ENCODE results near the gene CDK1. TPM values are rescaled to one million over a fixed set of nuclear protein-coding genes. Genes with fewer than 3 reads are reported as not detected.
A peak's percentile ranks its signal among the peaks of the same experiment; 100 is the strongest.

The CDK1 gene
- total and polyA plus RNA-seq, 4 donors, result 1.2 to 3.3 (median 2.6) TPM

DNA sequence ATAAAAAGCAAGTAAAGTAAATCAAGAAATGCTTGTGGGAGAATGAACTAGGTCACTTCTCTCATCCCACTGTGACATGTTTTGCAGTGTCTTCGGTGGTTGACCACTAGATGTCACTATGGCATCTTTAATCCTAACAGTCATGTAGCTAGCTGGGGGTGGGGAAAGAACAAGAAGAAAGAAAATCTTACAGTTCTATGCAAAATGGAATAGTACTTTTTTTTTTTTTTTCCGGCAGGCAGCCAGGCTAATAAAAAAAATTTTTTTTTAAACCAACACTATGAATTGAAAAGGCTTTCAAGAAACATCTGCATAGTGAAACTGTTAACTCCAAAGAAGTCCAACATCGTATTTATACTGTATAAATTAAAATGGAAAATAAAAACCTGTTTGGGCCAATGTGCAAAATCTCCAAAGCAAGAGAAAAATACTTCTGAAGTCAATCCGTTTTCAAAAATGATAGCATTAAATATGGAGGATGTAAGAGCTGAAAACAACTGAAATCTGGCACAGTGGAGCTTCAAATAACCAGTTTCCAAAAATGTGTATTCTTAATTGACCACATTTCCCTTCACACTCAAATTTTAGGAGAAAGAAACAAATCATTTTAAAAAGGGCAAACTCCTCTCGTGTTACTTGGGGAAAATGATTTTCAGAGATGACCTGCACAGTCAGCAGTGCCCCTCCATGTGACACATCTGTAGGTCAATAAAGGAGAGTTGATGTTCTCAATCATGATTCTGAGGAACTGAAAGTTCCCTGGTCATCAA lies 38.5 kb downstream of the CDK1 start:
- 7 to 11% methylated on average over 5 of the region's 5 CpGs for WGBS, 2 donors
- intact Hi-C loops (cut with DNase I), result loop anchor here (2.0 to 10.0 kb wide), 4 partner anchors 148 to 918 kb away; no protein-coding TSS in a partner anchor
- no peaks in the 10 kb centered on the region for H3K36me3 ChIP-seq (ENCODE audit: control insufficient read depth in 1 of 2, insufficient read depth in 2 of 2, low read length in 1 of 2)
- H3K27ac ChIP-seq (ENCODE audit: low read depth in 1 of 2, low read length in 2 of 2), result no peak overlapping the region
- peak; percentile 92 for ATAC-seq (ENCODE audit: low FRiP score)
- H3K4me1 ChIP-seq (ENCODE audit: control insufficient read depth in 1 of 2, insufficient read depth in 2 of 2, low read length in 2 of 2), result peaks cover 0 to 4% of the 10 kb centered on the region in 2 donors
- no peak overlapping the region for H3K4me3 ChIP-seq (ENCODE audit: low read length in 2 of 2)
- H3K27me3 ChIP-seq (ENCODE audit: control insufficient read depth in 1 of 2, insufficient read depth in 2 of 2, low read length in 1 of 2), result no peaks in the 10 kb centered on the region
- DNase-seq, result no peak
- H3K9me3 ChIP-seq (ENCODE audit: control insufficient read depth, low read length), result no peaks in the 10 kb centered on the region

DNA sequence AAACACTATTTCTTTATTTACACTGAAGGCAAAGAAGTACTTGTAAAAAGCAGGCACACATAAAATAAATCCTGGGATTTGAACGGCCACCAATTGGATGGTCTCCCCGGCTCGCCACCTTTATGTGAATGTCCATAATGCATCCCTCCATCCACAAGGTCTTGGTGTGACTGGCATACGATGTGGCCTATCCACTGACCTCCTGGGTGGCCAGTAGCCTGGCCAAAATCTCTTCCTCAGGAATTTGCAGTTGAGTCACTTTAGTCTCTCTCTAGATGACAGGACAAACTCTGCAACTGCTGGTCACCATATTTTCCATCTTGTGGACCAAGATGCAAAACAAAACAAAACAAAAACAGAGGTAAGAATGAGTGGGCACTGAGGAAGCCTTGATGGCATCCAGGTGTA lies 39.1 kb downstream of the CDK1 start:
- H3K36me3 ChIP-seq (ENCODE audit: control insufficient read depth in 1 of 2, insufficient read depth in 2 of 2, low read length in 1 of 2), result no peaks in the 10 kb centered on the region
- H3K4me1 ChIP-seq (ENCODE audit: control insufficient read depth in 1 of 2, insufficient read depth in 2 of 2, low read length in 2 of 2), result peaks cover 0 to 4% of the 10 kb centered on the region in 2 donors
- WGBS, 2 donors, result 57 to 63% methylated on average over 4 of the region's 4 CpGs
- H3K27ac ChIP-seq (ENCODE audit: low read depth in 1 of 2, low read length in 2 of 2), result no peak overlapping the region
- DNase-seq (peak in 1 of 2 donors; percentile 54), ATAC-seq (ENCODE audit: low FRiP score) (peak; percentile 56)
- intact Hi-C loops (cut with DNase I), result loop anchor here (2.0 to 10.0 kb wide), 4 partner anchors 147 to 917 kb away; no protein-coding TSS in a partner anchor
- H3K4me3 ChIP-seq (ENCODE audit: low read length in 2 of 2), result no peak overlapping the region
- no peaks in the 10 kb centered on the region for H3K27me3 ChIP-seq (ENCODE audit: control insufficient read depth in 1 of 2, insufficient read depth in 2 of 2, low read length in 1 of 2)
- no peaks in the 10 kb centered on the region for H3K9me3 ChIP-seq (ENCODE audit: control insufficient read depth, low read length)

DNA sequence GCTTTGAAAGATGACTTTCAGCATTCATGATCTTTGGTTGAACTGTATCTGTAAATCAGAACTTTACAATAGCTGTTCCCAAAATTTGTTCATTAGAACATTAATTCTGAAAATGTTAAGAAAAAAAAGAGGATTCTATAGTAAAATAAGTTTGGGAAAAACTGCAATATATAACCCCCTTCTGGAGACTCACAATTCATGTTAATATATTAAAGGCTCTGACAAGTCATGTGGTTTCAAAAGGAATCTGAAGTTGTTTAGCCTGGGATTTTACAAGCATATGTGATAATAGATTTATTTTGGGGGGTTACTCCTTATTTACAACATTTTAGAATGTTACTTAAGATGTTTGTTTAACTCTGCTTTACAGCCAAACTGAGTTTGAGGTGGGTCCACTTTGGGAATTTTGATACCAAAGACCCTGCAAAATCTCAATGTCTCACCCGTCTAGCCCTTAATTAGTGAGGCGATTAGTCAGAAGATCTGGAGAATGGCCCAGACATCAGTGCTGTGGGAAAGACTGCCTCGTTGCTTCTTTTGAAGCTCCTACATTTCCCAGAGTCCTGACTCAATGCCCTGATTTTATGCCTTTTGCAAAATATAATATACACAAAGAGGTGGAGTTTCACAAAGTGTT lies 40.0 kb downstream of the CDK1 start:
- no peak for ATAC-seq (ENCODE audit: low FRiP score)
- Histone ChIP-seq H3K9me3 (ENCODE audit: control insufficient read depth, low read length) (no peaks in the 10 kb centered on the region), H3K4me1 (ENCODE audit: control insufficient read depth in 1 of 2, insufficient read depth in 2 of 2, low read length in 2 of 2) (peaks cover 0 to 4% of the 10 kb centered on the region in 2 donors), H3K4me3 (ENCODE audit: low read length in 2 of 2) (no peak overlapping the region), H3K27ac (ENCODE audit: low read depth in 1 of 2, low read length in 2 of 2) (no peak overlapping the region), H3K36me3 (ENCODE audit: control insufficient read depth in 1 of 2, insufficient read depth in 2 of 2, low read length in 1 of 2) (no peaks in the 10 kb centered on the region), H3K27me3 (ENCODE audit: control insufficient read depth in 1 of 2, insufficient read depth in 2 of 2, low read length in 1 of 2) (no peaks in the 10 kb centered on the region)
- intact Hi-C loops (cut with DNase I), result loop anchor here (2.0 to 10.0 kb wide), 2 partner anchors 145 to 917 kb away; no protein-coding TSS in a partner anchor
- 6 to 7% methylated on average over 3 of the region's 3 CpGs for WGBS, 2 donors
- DNase-seq, result no peak

DNA sequence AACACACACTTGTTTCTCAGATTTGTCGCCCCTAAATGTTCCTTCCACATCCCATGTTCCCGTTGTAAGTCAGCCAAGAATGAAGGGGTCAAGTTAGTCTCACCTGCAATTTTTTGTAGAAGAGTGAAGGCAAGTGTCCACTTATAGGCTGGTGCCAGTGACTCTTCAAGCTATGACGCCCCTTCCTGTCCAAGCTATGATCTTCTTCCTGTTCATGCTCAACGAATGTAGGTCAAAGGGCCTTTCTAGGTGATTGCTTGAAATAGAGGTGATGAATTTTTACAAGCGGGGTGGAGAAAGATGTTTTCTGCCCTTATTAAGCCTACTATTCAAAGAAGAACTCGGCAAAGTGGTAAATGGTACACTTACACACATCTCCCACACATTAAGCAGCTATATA lies 41.0 kb downstream of the CDK1 start:
- peaks cover 0 to 4% of the 10 kb centered on the region in 2 donors for H3K4me1 ChIP-seq (ENCODE audit: control insufficient read depth in 1 of 2, insufficient read depth in 2 of 2, low read length in 2 of 2)
- no peak overlapping the region for H3K27ac ChIP-seq (ENCODE audit: low read depth in 1 of 2, low read length in 2 of 2)
- no peaks in the 10 kb centered on the region for H3K27me3 ChIP-seq (ENCODE audit: control insufficient read depth in 1 of 2, insufficient read depth in 2 of 2, low read length in 1 of 2)
- H3K4me3 ChIP-seq (ENCODE audit: low read length in 2 of 2), result no peak overlapping the region
- H3K36me3 ChIP-seq (ENCODE audit: control insufficient read depth in 1 of 2, insufficient read depth in 2 of 2, low read length in 1 of 2), result no peaks in the 10 kb centered on the region
- ATAC-seq (ENCODE audit: low FRiP score) (no peak), DNase-seq (no peak)
- 84 to 88% methylated on average over 6 of the region's 6 CpGs for WGBS, 2 donors
- intact Hi-C loops (cut with DNase I), result loop anchor here (2.0 to 10.0 kb wide), 2 partner anchors 144 to 916 kb away; no protein-coding TSS in a partner anchor
- H3K9me3 ChIP-seq (ENCODE audit: control insufficient read depth, low read length), result no peaks in the 10 kb centered on the region

DNA sequence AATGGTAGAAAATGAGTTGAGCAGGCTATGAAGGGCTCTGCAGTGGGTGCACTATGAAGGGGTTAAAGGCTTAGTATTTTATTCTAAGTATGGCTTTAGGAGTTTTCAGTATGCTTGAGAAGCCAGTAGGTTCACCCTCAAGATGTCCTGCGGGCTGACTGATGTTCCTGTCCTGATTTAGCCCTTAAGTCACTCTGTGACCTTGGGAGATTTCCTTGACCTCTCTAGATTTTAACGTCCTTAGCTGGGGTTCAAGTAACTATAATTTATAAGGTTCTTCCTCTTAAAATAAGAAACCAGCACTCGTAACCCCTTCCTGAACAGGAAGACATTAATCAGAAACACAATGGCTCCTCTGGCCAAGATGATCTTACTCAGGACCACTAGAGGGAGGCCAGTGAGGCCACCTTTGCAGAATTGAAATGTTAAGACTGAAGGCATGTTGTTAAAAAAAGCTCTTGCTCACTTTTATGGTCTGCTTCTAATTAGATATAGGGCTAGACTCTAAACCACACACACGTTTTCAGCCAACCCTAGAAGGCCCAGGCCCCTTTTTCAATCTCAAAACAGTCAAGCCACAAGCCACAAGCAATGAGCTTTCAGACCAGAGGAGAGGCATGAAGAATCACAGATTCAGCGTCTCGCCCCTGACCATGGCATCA lies 41.9 kb downstream of the CDK1 start:
- ATAC-seq (ENCODE audit: low FRiP score), result no peak
- 56 to 62% methylated on average over 6 of the region's 6 CpGs for WGBS, 2 donors
- intact Hi-C loops (cut with DNase I), result no loop called here

DNA sequence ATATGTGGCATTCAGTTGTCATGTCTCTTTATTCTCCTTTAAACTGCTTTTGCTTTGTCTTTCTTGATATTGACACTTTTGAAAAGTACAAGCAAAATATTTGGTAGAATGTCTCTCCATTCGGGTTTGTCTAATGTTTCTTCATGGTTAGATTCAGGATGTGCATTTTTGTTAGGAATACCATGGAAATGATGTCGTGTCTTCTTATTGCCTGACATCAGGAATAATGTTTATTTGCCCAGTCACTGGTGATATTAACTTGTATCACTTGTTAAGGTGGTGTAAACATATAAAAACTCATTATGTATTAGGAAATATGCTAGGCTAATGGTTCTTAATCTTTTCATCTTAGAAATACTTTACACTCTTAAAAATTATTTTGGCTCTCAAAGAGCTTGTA lies 43.4 kb downstream of the CDK1 start:
- Histone ChIP-seq H3K9me3 (ENCODE audit: control insufficient read depth, low read length) (no peaks in the 10 kb centered on the region), H3K36me3 (ENCODE audit: control insufficient read depth in 1 of 2, insufficient read depth in 2 of 2, low read length in 1 of 2) (no peaks in the 10 kb centered on the region), H3K4me1 (ENCODE audit: control insufficient read depth in 1 of 2, insufficient read depth in 2 of 2, low read length in 2 of 2) (peaks cover 0 to 4% of the 10 kb centered on the region in 2 donors), H3K27ac (ENCODE audit: low read depth in 1 of 2, low read length in 2 of 2) (no peak overlapping the region), H3K27me3 (ENCODE audit: control insufficient read depth in 1 of 2, insufficient read depth in 2 of 2, low read length in 1 of 2) (no peaks in the 10 kb centered on the region), H3K4me3 (ENCODE audit: low read length in 2 of 2) (no peak overlapping the region)
- no peak for DNase-seq
- 37 to 61% methylated on average over 2 of the region's 2 CpGs for WGBS, 2 donors
- intact Hi-C loops (cut with DNase I), result no loop called here
- no peak for ATAC-seq (ENCODE audit: low FRiP score)

More for the DNA sequence above, 41.9 kb downstream of the CDK1 start:
- peaks cover 0 to 4% of the 10 kb centered on the region in 2 donors for H3K4me1 ChIP-seq (ENCODE audit: control insufficient read depth in 1 of 2, insufficient read depth in 2 of 2, low read length in 2 of 2)
- H3K27ac ChIP-seq (ENCODE audit: low read depth in 1 of 2, low read length in 2 of 2), result no peak overlapping the region
- no peak overlapping the region for H3K4me3 ChIP-seq (ENCODE audit: low read length in 2 of 2)
- no peaks in the 10 kb centered on the region for H3K27me3 ChIP-seq (ENCODE audit: control insufficient read depth in 1 of 2, insufficient read depth in 2 of 2, low read length in 1 of 2)
- no peaks in the 10 kb centered on the region for H3K36me3 ChIP-seq (ENCODE audit: control insufficient read depth in 1 of 2, insufficient read depth in 2 of 2, low read length in 1 of 2)
- H3K9me3 ChIP-seq (ENCODE audit: control insufficient read depth, low read length), result no peaks in the 10 kb centered on the region
- no peak for DNase-seq

DNA sequence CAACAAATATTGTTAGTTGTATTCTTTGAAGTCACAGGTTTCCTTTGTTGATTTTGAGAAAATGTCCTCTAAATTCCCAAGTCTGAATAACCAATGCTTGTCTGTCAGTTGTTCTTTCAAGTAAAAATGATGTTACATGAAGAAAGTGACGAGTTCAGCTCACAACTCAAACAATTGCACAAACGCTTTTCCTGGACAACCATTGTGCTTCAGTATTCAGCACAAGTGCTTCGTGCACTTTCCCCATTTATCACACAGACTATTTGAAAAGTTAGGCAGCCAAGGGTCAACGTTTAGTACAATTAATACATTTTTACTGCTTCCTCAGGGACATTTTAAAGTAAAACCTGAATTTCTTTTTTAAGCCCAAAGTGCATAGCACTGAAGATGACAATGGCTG lies 44.5 kb downstream of the CDK1 start:
- H3K4me3 ChIP-seq (ENCODE audit: low read length in 2 of 2), result no peak overlapping the region
- intact Hi-C loops (cut with DNase I), result no loop called here
- DNase-seq, result no peak
- no peaks in the 10 kb centered on the region for H3K27me3 ChIP-seq (ENCODE audit: control insufficient read depth in 1 of 2, insufficient read depth in 2 of 2, low read length in 1 of 2)
- H3K27ac ChIP-seq (ENCODE audit: low read depth in 1 of 2, low read length in 2 of 2), result no peak overlapping the region
- WGBS, 2 donors, result 46 to 66% methylated on average over 4 of the region's 4 CpGs
- no peaks in the 10 kb centered on the region for H3K36me3 ChIP-seq (ENCODE audit: control insufficient read depth in 1 of 2, insufficient read depth in 2 of 2, low read length in 1 of 2)
- no peak for ATAC-seq (ENCODE audit: low FRiP score)
- H3K9me3 ChIP-seq (ENCODE audit: control insufficient read depth, low read length), result no peaks in the 10 kb centered on the region
- no peaks in the 10 kb centered on the region for H3K4me1 ChIP-seq (ENCODE audit: control insufficient read depth in 1 of 2, insufficient read depth in 2 of 2, low read length in 2 of 2)

DNA sequence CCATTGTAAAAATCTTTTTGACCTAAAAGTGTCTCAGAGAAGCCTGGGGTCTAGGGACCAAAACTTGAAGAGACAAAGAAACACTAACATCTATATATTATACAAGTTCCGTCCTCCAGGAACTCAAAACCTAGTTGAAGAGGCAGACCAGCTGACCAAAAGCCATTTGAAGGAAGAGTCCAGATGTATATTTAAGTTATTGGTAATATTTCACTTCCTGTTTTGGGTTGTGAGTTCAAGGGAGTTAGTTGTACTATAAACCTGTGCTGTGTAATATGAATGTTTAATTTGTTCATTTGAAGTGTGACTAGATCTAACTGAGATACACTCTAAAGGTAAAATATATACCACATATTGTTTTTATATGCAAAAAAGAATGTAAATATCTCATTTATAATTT lies 45.0 kb downstream of the CDK1 start:
- intact Hi-C loops (cut with DNase I), result no loop called here
- Histone ChIP-seq H3K4me1 (ENCODE audit: control insufficient read depth in 1 of 2, insufficient read depth in 2 of 2, low read length in 2 of 2) (no peaks in the 10 kb centered on the region), H3K27me3 (ENCODE audit: control insufficient read depth in 1 of 2, insufficient read depth in 2 of 2, low read length in 1 of 2) (no peaks in the 10 kb centered on the region), H3K27ac (ENCODE audit: low read depth in 1 of 2, low read length in 2 of 2) (no peak overlapping the region), H3K36me3 (ENCODE audit: control insufficient read depth in 1 of 2, insufficient read depth in 2 of 2, low read length in 1 of 2) (no peaks in the 10 kb centered on the region), H3K4me3 (ENCODE audit: low read length in 2 of 2) (no peak overlapping the region), H3K9me3 (ENCODE audit: control insufficient read depth, low read length) (no peaks in the 10 kb centered on the region)
- DNase-seq (no peak), ATAC-seq (ENCODE audit: low FRiP score) (no peak)
- WGBS, 2 donors, result 91 to 97% methylated on average over 1 of the region's 1 CpG

Data from aorta (tissue), 5 donors.